ENCODE measurements around the gene DAPK2.

The DAPK2 gene

DNA sequence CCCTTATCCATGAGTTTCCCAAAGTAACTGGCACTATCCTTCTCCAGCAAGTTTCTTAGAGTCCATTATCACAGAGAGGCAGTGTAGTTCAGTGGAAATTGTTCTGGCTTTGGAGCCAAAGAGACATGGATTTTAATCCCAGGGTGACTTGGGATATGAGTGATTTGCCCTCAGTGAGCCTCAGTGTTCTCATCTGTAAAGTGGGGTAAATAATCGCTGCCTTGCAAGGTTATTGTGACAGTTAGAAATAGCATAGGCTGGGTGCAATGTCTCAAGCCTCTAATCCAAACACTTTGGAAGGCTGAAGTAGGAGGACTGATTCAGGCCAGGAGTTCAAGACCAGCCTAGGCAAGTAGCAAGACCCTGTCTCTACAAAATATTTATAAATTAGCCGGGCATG lies 30.0 kb downstream of the DAPK2 start:
- TF ChIP-seq, protein P1, sequence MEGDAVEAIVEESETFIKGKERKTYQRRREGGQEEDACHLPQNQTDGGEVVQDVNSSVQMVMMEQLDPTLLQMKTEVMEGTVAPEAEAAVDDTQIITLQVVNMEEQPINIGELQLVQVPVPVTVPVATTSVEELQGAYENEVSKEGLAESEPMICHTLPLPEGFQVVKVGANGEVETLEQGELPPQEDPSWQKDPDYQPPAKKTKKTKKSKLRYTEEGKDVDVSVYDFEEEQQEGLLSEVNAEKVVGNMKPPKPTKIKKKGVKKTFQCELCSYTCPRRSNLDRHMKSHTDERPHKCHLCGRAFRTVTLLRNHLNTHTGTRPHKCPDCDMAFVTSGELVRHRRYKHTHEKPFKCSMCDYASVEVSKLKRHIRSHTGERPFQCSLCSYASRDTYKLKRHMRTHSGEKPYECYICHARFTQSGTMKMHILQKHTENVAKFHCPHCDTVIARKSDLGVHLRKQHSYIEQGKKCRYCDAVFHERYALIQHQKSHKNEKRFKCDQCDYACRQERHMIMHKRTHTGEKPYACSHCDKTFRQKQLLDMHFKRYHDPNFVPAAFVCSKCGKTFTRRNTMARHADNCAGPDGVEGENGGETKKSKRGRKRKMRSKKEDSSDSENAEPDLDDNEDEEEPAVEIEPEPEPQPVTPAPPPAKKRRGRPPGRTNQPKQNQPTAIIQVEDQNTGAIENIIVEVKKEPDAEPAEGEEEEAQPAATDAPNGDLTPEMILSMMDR (IDR thresholded peaks at IDR 0.05; ENCODE audit: low read length), result no peak
- TF ChIP-seq EZH2 (optimal IDR thresholded peaks at IDR 0.05; ENCODE audit: low read depth, low read length), result no peak
- no peak for TF ChIP-seq EZH2phosphoT487 (IDR thresholded peaks at IDR 0.05; ENCODE audit: low read length)
- Histone ChIP-seq H3K27ac (ENCODE audit: low read length) (no peak overlapping the region), H3K36me3 (replicated peaks; ENCODE audit: insufficient read depth, low read length) (no peaks in the 10 kb centered on the region), H2AFZ (ENCODE audit: low read length) (no peak overlapping the region), H3K79me2 (ENCODE audit: low read length) (no peaks in the 10 kb centered on the region), H3K4me1 (ENCODE audit: low read length) (no peaks in the 10 kb centered on the region), H4K20me1 (ENCODE audit: insufficient read depth, low read length) (no peaks in the 10 kb centered on the region), H3K9me3 (replicated peaks; ENCODE audit: insufficient read depth, low read length) (no peaks in the 10 kb centered on the region), H3F3A (ENCODE audit: insufficient read depth, low read length) (no peaks in the 10 kb centered on the region), H3K27me3 (replicated peaks; ENCODE audit: insufficient read depth, low read length) (no peaks in the 10 kb centered on the region), H3K4me3 (ENCODE audit: low read length) (no peak overlapping the region), H3K9ac (ENCODE audit: low read length) (no peak overlapping the region), H3K9me2 (replicated peaks; ENCODE audit: insufficient read depth, low read length) (no peaks in the 10 kb centered on the region), H3K4me2 (ENCODE audit: low read depth, low read length) (no peak overlapping the region)
- DNase-seq, result no peak

DNA sequence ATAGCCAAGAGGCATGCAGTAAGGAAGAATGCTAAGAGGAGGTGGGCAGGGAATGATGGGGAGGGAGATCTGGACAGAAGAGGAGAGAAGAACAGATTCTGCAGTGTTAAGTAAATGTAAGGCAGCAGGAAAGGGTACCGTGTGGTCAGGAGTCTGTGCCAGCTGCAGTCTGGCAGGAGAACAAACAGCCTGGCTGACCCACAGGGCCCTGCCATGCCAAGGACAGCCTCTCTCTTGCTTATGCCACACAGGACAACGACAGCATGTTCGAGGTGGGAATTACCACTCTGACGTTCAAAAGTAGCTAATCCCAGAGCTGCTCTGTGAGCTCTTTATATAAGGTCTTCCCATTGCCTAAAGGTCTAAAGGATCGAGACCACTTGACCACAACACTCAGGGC lies 31.3 kb downstream of the DAPK2 start:
- Histone ChIP-seq H3K9me2 (replicated peaks; ENCODE audit: insufficient read depth, low read length) (no peaks in the 10 kb centered on the region), H4K20me1 (ENCODE audit: insufficient read depth, low read length) (no peaks in the 10 kb centered on the region), H3K79me2 (ENCODE audit: low read length) (no peaks in the 10 kb centered on the region), H3K4me2 (ENCODE audit: low read depth, low read length) (no peak overlapping the region), H3K4me3 (ENCODE audit: low read length) (no peak overlapping the region), H3K4me1 (ENCODE audit: low read length) (no peaks in the 10 kb centered on the region), H3K36me3 (replicated peaks; ENCODE audit: insufficient read depth, low read length) (no peaks in the 10 kb centered on the region), H3K9ac (ENCODE audit: low read length) (no peak overlapping the region), H2AFZ (ENCODE audit: low read length) (no peak overlapping the region), H3K9me3 (replicated peaks; ENCODE audit: insufficient read depth, low read length) (no peaks in the 10 kb centered on the region), H3F3A (ENCODE audit: insufficient read depth, low read length) (no peaks in the 10 kb centered on the region), H3K27ac (ENCODE audit: low read length) (no peak overlapping the region), H3K27me3 (replicated peaks; ENCODE audit: insufficient read depth, low read length) (no peaks in the 10 kb centered on the region)
- DNase-seq, result no peak
- TF ChIP-seq EZH2phosphoT487 (IDR thresholded peaks at IDR 0.05; ENCODE audit: low read length), result no peak
- TF ChIP-seq, protein P1 (IDR thresholded peaks at IDR 0.05; ENCODE audit: low read length), result no peak
- no peak for TF ChIP-seq EZH2 (optimal IDR thresholded peaks at IDR 0.05; ENCODE audit: low read depth, low read length)

DNA sequence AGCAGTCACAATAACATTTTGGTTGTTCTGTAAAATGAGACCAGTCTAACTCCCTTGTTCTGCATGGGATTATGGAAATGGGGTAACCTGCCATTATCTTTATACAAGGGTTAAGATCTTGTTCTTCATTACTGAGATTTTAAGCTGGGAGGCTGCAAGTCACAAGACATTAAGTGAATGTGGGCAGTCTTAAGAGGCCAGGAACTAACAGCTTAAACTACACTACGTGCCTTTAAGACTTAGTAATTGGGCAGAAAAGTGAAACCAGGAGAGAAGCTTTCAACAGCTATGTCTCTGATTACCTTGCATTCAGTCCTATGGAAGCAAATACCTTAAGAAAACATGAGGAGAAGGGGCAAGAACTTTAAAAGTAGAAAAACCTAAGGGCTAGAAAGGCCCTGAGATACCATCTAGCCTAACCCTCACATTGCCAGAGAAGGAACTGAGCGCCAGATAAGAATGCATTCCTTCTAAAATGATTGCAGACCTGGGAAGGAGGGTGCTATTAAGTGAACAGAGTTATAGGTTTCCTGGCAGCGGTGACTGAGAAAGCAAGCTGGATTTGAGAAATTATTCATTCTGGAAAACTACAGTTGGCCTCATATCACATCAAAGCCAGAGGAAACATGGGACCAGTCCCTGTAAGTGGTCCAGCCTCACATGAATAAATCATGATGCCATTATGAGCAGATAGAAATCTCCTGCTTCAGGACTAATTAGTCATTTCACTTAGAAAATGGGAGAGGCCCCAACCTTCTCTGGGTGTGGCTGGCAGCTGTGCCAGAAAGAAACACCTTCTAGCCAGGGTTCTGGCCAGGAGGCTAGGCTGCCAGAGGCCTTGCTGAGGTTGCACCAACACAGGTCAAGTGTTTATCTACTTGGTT lies 32.9 kb downstream of the DAPK2 start:
- no peaks in the 10 kb centered on the region for H3K27me3 ChIP-seq (replicated peaks; ENCODE audit: insufficient read depth, low read length)
- H2AFZ ChIP-seq (ENCODE audit: low read length), result no peak overlapping the region
- no peaks in the 10 kb centered on the region for H3K4me1 ChIP-seq (ENCODE audit: low read length)
- H4K20me1 ChIP-seq (ENCODE audit: insufficient read depth, low read length), result no peaks in the 10 kb centered on the region
- no peaks in the 10 kb centered on the region for H3K36me3 ChIP-seq (replicated peaks; ENCODE audit: insufficient read depth, low read length)
- TF ChIP-seq EZH2 (optimal IDR thresholded peaks at IDR 0.05; ENCODE audit: low read depth, low read length) (no peak), EZH2phosphoT487 (IDR thresholded peaks at IDR 0.05; ENCODE audit: low read length) (no peak)
- TF ChIP-seq, protein P1 (IDR thresholded peaks at IDR 0.05; ENCODE audit: low read length), result no peak
- H3K27ac ChIP-seq (ENCODE audit: low read length), result no peak overlapping the region
- H3K9ac ChIP-seq (ENCODE audit: low read length), result no peak overlapping the region
- no peak overlapping the region for H3K4me2 ChIP-seq (ENCODE audit: low read depth, low read length)
- no peaks in the 10 kb centered on the region for H3K9me3 ChIP-seq (replicated peaks; ENCODE audit: insufficient read depth, low read length)
- H3F3A ChIP-seq (ENCODE audit: insufficient read depth, low read length), result no peaks in the 10 kb centered on the region
- H3K79me2 ChIP-seq (ENCODE audit: low read length), result no peaks in the 10 kb centered on the region
- H3K4me3 ChIP-seq (ENCODE audit: low read length), result no peak overlapping the region
- no peaks in the 10 kb centered on the region for H3K9me2 ChIP-seq (replicated peaks; ENCODE audit: insufficient read depth, low read length)
- no peak for DNase-seq
